Progenitor cell of endocrine pancreas (in vitro differentiated cells): ENCODE results near the gene LHFPL6. TPM values are rescaled to one million over a fixed set of nuclear protein-coding genes. Genes with fewer than 3 reads are reported as not detected.

Source experiments
- DNase-seq: peaks from one replicate; pipeline ENCODE4 v3.0.0; 2021; ENCODE audit warnings: low spot score; ENCODE audit not compliant: unreplicated experiment
- H3K27ac Mint-ChIP-seq: 2 replicates; pipeline ENCODE4 v1.8.0; 2021; ENCODE audit warnings: mild to moderate bottlenecking, moderate library complexity, mixed read lengths
- H3K27me3 Mint-ChIP-seq: 2 replicates; pipeline ENCODE4 v1.8.0; 2021; ENCODE audit warnings: mixed read lengths
- H3K36me3 Mint-ChIP-seq: 2 replicates; pipeline ENCODE4 v1.8.0; 2022; ENCODE audit warnings: mixed read lengths; ENCODE audit not compliant: insufficient read depth
- H3K4me1 Mint-ChIP-seq: 2 replicates; pipeline ENCODE4 v1.8.0; 2021; ENCODE audit warnings: low read depth, mixed read lengths
- H3K4me3 Mint-ChIP-seq: 2 replicates; pipeline ENCODE4 v1.8.0; 2021; ENCODE audit warnings: low read depth, mild to moderate bottlenecking, moderate library complexity, mixed read lengths
- H3K9me3 Mint-ChIP-seq: 2 replicates; pipeline ENCODE4 v1.8.0; 2021; ENCODE audit warnings: low read depth, mixed read lengths
- CTCF ChIP-seq: fragments of 200-600 bp; sonication (generic); IDR thresholded peaks from one replicate; pipeline ENCODE4 v1.5.0; 2021; ENCODE audit warnings: antibody characterized with exemption, mild to moderate bottlenecking; ENCODE audit not compliant: unreplicated experiment
- total RNA-seq: library from RNA; stranded (reverse); gene quantifications from 2 replicates; pipeline ENCODE4 v1.2.1, GENCODE V29; 2021

LHFPL6 gene
- total RNA-seq, 1 donor from 2014 or later: 1.0 TPM

GRCh38 chr13:39397226-39397895 lies 205.6 kb downstream of the LHFPL6 start:
- no peak overlapping the region for H3K4me3 Mint-ChIP-seq
- peaks cover 12% of the 10 kb centered on the region for H3K27me3 Mint-ChIP-seq

GRCh38 chr13:39394796-39395678 lies 208.0 kb downstream of the LHFPL6 start:
- Mint-ChIP-seq H3K36me3 (no peaks in the 10 kb centered on the region), H3K4me3 (no peak overlapping the region), H3K4me1 (no peaks in the 10 kb centered on the region), H3K27ac (no peak overlapping the region), H3K27me3 (peaks cover 12% of the 10 kb centered on the region), H3K9me3 (no peaks in the 10 kb centered on the region)
- no peak for DNase-seq
- TF ChIP-seq CTCF: no peak

More at GRCh38 chr13:39397226-39397895, 205.6 kb downstream of the LHFPL6 start:
- TF ChIP-seq CTCF: no peak
- Mint-ChIP-seq H3K9me3 (peaks cover 2% of the 10 kb centered on the region), H3K27ac (no peak overlapping the region), H3K4me1 (no peaks in the 10 kb centered on the region), H3K36me3 (no peaks in the 10 kb centered on the region)
- no peak for DNase-seq

- TF ChIP-seq CTCF: no peak
- no peaks in the 10 kb centered on the region for H3K36me3 Mint-ChIP-seq
- H3K9me3 Mint-ChIP-seq: no peaks in the 10 kb centered on the region
- no peak for DNase-seq
- H3K27ac Mint-ChIP-seq: no peak overlapping the region
- peaks cover 7% of the 10 kb centered on the region for H3K27me3 Mint-ChIP-seq
- no peaks in the 10 kb centered on the region for H3K4me1 Mint-ChIP-seq
- H3K4me3 Mint-ChIP-seq: no peak overlapping the region
Observed at GRCh38 chr13:39391761-39392160, 211.2 kb downstream of the LHFPL6 start.

- H3K27me3 Mint-ChIP-seq: peaks cover 10% of the 10 kb centered on the region
- no peaks in the 10 kb centered on the region for H3K9me3 Mint-ChIP-seq
- H3K27ac Mint-ChIP-seq: no peak overlapping the region
- no peak overlapping the region for H3K4me3 Mint-ChIP-seq
- no peak for DNase-seq
- no peaks in the 10 kb centered on the region for H3K4me1 Mint-ChIP-seq
- H3K36me3 Mint-ChIP-seq: no peaks in the 10 kb centered on the region
- no peak for TF ChIP-seq CTCF
Observed at GRCh38 chr13:39389013-39389412, 214.0 kb downstream of the LHFPL6 start.

GRCh38 chr13:39385621-39386231 lies 217.3 kb downstream of the LHFPL6 start:
- DNase-seq: no peak
- Mint-ChIP-seq H3K27ac (no peak overlapping the region), H3K9me3 (no peaks in the 10 kb centered on the region), H3K4me1 (no peaks in the 10 kb centered on the region), H3K27me3 (peaks cover 10% of the 10 kb centered on the region), H3K4me3 (no peak overlapping the region), H3K36me3 (no peaks in the 10 kb centered on the region)
- no peak for TF ChIP-seq CTCF
